Loucy (cell line): Measurements from ENCODE around the gene TIAM1.

ENCODE experiments used
- H2AFZ ChIP-seq: fragments of 200-600 bp; sonication (generic); 2 replicates; pipeline ENCODE4 v1.6.0; 2016; ENCODE audit warnings: antibody characterized with exemption, mild to moderate bottlenecking, low read length, moderate library complexity
- H3F3A ChIP-seq: fragments of 200-600 bp; 2 replicates; pipeline ENCODE4 v1.6.0; 2016; ENCODE audit warnings: antibody characterized with exemption, low read depth, mild to moderate bottlenecking
- H3K27me3 ChIP-seq: fragments of 200-600 bp; sonication (generic); 2 replicates; pipeline ENCODE4 v1.6.1; 2014; ENCODE audit warnings: low read length, mild to moderate bottlenecking; ENCODE audit not compliant: insufficient read depth, poor library complexity, severe bottlenecking
- H3K36me3 ChIP-seq: fragments of 200-600 bp; sonication (generic); 2 replicates; pipeline ENCODE4 v1.6.1; 2016; ENCODE audit warnings: low read length; ENCODE audit not compliant: insufficient read depth
- H3K4me1 ChIP-seq: fragments of 200-600 bp; sonication (generic); 2 replicates; pipeline ENCODE4 v1.5.1; 2014; ENCODE audit warnings: low read length, mild to moderate bottlenecking; ENCODE audit not compliant: insufficient read depth, poor library complexity, severe bottlenecking
- H3K4me2 ChIP-seq: fragments of 200-600 bp; sonication (generic); 2 replicates; pipeline ENCODE4 v1.6.0; 2014; ENCODE audit warnings: antibody characterized with exemption, low read length, low read depth, mild to moderate bottlenecking; ENCODE audit not compliant: poor library complexity, severe bottlenecking
- H3K4me3 ChIP-seq: fragments of 200-600 bp; sonication (generic); 2 replicates; pipeline ENCODE4 v1.5.1; 2014; ENCODE audit warnings: low read length, mild to moderate bottlenecking, mixed read lengths; ENCODE audit not compliant: poor library complexity, severe bottlenecking
- H3K79me2 ChIP-seq: fragments of 200-600 bp; sonication (generic); 2 replicates; pipeline ENCODE4 v1.6.1; 2014; ENCODE audit warnings: low read length; ENCODE audit not compliant: insufficient read depth
- H3K9ac ChIP-seq: fragments of 200-600 bp; sonication (generic); 2 replicates; pipeline ENCODE4 v1.6.0; 2014; ENCODE audit warnings: mild to moderate bottlenecking, low read depth, low read length, moderate library complexity; ENCODE audit not compliant: poor library complexity, severe bottlenecking
- H3K9me2 ChIP-seq: fragments of 200-600 bp; sonication (generic); replicated peaks from 2 replicates; pipeline ENCODE4 v1.6.1; 2016; ENCODE audit warnings: low read depth, low read length, mixed read lengths
- H3K9me3 ChIP-seq: fragments of 200-600 bp; sonication (generic); 2 replicates; pipeline ENCODE4 v1.6.1; 2014; ENCODE audit warnings: mild to moderate bottlenecking, antibody characterized with exemption, low read length, low read depth; ENCODE audit not compliant: insufficient read depth
- H4K20me1 ChIP-seq: fragments of 200-600 bp; sonication (generic); 2 replicates; pipeline ENCODE4 v1.6.0; 2014; ENCODE audit warnings: antibody characterized with exemption, low read length, mild to moderate bottlenecking; ENCODE audit not compliant: insufficient read depth, poor library complexity, severe bottlenecking
- CTCF ChIP-seq: fragments of 200-600 bp; sonication (generic); conservative IDR thresholded peaks from 2 replicates; pipeline ENCODE4 v1.5.1; 2014; ENCODE audit warnings: mild to moderate bottlenecking, antibody characterized with exemption, low read length
- EZH2phosphoT487 ChIP-seq: fragments of 200-600 bp; IDR thresholded peaks from 2 replicates; pipeline ENCODE4 v1.6.1; 2018; ENCODE audit warnings: antibody characterized with exemption, mild to moderate bottlenecking, moderate library complexity, borderline replicate concordance

The TIAM1 gene

GRCh38 chr21:31281561-31281960 lies 62.5 kb downstream of the TIAM1 start:
- no peaks in the 10 kb centered on the region for H3K9me3 ChIP-seq
- H3K4me1 ChIP-seq, result peaks cover 17% of the 10 kb centered on the region
- no peaks in the 10 kb centered on the region for H3K79me2 ChIP-seq
- no peaks in the 10 kb centered on the region for H3K36me3 ChIP-seq
- H3K4me3 ChIP-seq, result no peak overlapping the region
- H3F3A ChIP-seq, result no peaks in the 10 kb centered on the region
- no peak overlapping the region for H3K4me2 ChIP-seq
- H3K27me3 ChIP-seq, result no peaks in the 10 kb centered on the region
- TF ChIP-seq CTCF, result no peak
- no peak for TF ChIP-seq EZH2phosphoT487
- H4K20me1 ChIP-seq, result peaks cover 4% of the 10 kb centered on the region
- H2AFZ ChIP-seq, result no peak overlapping the region
- no peaks in the 10 kb centered on the region for H3K9me2 ChIP-seq
- H3K9ac ChIP-seq, result no peak overlapping the region

GRCh38 chr21:31279986-31280385 lies 64.1 kb downstream of the TIAM1 start:
- H3F3A ChIP-seq, result no peaks in the 10 kb centered on the region
- H3K9me2 ChIP-seq, result no peaks in the 10 kb centered on the region
- H3K9ac ChIP-seq, result no peak overlapping the region
- peaks cover 14% of the 10 kb centered on the region for H3K4me1 ChIP-seq
- no peak overlapping the region for H3K4me3 ChIP-seq
- H3K79me2 ChIP-seq, result no peaks in the 10 kb centered on the region
- no peak overlapping the region for H3K4me2 ChIP-seq
- H4K20me1 ChIP-seq, result peaks cover 4% of the 10 kb centered on the region
- no peak overlapping the region for H2AFZ ChIP-seq
- no peaks in the 10 kb centered on the region for H3K9me3 ChIP-seq
- H3K27me3 ChIP-seq, result no peaks in the 10 kb centered on the region
- no peak for TF ChIP-seq EZH2phosphoT487
- H3K36me3 ChIP-seq, result 0 out of 2 replicates have a peak, but pooled peaks cover 2% of the 10 kb centered on the region

- H3K36me3 ChIP-seq, result 0 out of 2 replicates have a peak, but pooled peaks cover 3% of the 10 kb centered on the region
- H3K27me3 ChIP-seq, result no peaks in the 10 kb centered on the region
- no peak overlapping the region for H2AFZ ChIP-seq
- H3K4me1 ChIP-seq, result peaks cover 9% of the 10 kb centered on the region
- H3K4me2 ChIP-seq, result no peak overlapping the region
- H4K20me1 ChIP-seq, result peaks cover 4% of the 10 kb centered on the region
- H3K9ac ChIP-seq, result no peak overlapping the region
- H3K79me2 ChIP-seq, result no peaks in the 10 kb centered on the region
- no peaks in the 10 kb centered on the region for H3K9me3 ChIP-seq
- TF ChIP-seq EZH2phosphoT487 (no peak), CTCF (no peak)
- no peaks in the 10 kb centered on the region for H3K9me2 ChIP-seq
- no peaks in the 10 kb centered on the region for H3F3A ChIP-seq
- H3K4me3 ChIP-seq, result no peak overlapping the region
Measured at GRCh38 chr21:31279214-31279613, 64.8 kb downstream of the TIAM1 start.

- 0 out of 2 replicates have a peak, but pooled peaks cover 9% of the 10 kb centered on the region for H3K36me3 ChIP-seq
- no peak overlapping the region for H3K4me3 ChIP-seq
- H3K4me1 ChIP-seq, result peaks cover 9% of the 10 kb centered on the region
- no peak overlapping the region for H2AFZ ChIP-seq
- no peaks in the 10 kb centered on the region for H3F3A ChIP-seq
- H3K9me3 ChIP-seq, result no peaks in the 10 kb centered on the region
- H3K9me2 ChIP-seq, result no peaks in the 10 kb centered on the region
- peaks cover 4% of the 10 kb centered on the region for H4K20me1 ChIP-seq
- TF ChIP-seq EZH2phosphoT487 (no peak), CTCF (no peak)
- H3K27me3 ChIP-seq, result no peaks in the 10 kb centered on the region
- H3K4me2 ChIP-seq, result no peak overlapping the region
- no peak overlapping the region for H3K9ac ChIP-seq
- H3K79me2 ChIP-seq, result no peaks in the 10 kb centered on the region
Measured at GRCh38 chr21:31278511-31279130, 65.4 kb downstream of the TIAM1 start.
